Fibroblast of skin of left biceps (primary cell): ENCODE data around the gene CYB5R4.
A peak's percentile ranks its signal among the peaks of the same experiment; 100 is the strongest.

Experiments
- DNase-seq, 2 experiments: peaks; one replicate each; pipeline ENCODE4 v3.0.0-alpha.2; 2013; ENCODE audit warnings: low read depth in 2 of 2

Gene CYB5R4

DNA sequence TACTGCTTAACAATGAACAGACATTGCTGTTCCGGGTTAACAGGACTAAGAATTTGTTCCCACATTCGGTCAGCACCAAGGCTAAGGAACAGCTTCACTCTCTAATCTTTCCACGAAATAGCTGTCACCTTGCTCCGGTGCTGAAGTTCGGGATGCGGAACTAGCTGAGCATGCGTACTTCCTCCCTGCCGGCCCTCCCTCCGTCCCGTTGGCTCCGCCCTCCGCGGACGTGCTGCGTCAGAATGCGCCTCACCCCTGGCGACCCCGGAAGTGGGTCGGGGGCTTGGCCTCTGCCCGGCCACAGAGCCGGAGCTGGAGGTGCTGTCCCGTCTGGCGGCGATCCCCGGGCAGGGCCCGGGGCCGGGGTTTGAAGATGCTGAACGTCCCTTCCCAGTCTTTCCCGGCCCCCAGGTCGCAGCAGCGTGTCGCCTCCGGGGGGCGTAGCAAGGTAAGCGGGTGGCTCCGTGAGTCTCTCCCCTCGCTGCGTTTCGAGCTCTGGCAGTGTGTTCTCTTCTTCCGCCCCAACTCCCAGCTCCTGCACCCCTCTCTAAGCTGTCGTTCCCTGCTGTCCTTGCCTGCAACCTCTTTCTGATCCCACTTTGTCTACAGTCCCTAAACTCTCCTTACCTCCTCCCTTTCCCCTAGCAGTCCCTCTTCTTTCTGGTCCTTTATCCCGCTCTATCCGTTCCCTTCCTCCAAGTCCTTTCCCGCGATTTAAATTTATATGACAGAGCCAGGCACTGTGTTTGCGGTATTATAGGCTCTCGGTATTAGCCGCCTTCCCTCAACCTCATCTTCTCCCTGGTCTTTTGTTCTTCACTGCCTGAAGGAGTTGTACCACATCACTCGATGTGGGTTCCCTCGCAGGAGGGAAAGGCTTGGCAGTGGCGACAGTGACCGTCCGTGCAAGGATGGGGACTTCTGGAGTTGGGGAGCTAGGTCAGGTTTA, at the start of gene CYB5R4:
TSS of gene CYB5R4 (plus strand) at position 280 of the 949 bp plus-strand sequence. CDS start at position 374, 94 bp downstream.
- peak; percentile 86 to 87 for DNase-seq

- no peak for DNase-seq
These were observed 46.9 kb upstream of the CYB5R4 start for GRCh38 chr6:83812595-83812994.

DNA sequence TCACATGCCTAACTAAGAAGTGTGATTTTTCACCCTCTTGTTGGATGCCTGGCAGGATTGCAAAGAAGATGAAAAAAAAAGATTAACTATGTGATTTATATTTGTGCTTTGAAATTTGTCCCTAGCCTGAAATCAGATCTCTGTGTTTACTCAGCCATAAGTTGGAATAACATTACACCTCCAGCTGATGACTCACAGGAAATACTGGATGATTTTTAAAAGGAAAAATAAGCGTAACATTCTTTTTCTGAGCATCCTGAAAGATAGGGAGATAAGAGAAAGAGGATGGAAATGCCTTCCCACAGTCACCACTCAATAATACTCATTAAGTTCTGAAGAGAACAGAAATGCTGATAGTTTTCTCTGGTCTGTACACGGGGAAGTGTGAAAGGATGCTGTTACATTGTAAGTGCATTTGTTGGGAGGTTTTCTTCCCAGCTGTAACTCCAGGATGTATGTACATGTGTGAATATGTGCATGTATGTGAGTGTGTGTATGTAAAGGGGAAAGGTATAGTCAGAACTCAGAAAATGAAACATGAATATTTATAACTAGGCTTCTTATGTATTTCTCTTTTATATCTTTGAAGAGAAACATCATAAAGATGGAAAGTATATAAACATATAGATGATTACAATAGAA, 43.7 kb upstream of the CYB5R4 start:
- DNase-seq = no peak

DNA sequence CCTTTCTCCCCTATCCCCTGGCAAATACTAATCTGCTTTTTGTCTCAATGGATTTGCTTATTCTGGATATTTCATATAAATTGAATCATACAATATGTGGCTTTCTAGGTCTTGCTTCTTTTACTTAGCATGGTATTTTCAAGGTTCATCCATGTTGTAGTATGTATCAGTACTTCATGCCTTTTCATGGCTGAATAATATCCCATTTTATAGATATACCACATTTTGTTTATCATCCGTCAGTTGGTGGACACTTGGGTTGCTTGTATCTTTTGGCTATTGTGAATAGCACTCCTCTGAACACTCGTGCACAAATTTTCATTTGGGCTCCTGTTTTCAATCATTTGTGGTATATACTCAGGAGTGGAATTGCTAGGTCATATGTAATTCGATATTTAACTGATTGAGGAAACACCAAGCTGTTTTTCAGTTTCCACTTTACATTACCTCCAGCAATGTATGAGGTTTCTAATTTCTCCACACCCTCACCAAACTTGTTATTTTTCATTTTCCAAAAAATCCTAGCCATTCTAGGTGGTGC, 36.8 kb upstream of the CYB5R4 start:
- no peak for DNase-seq

DNA sequence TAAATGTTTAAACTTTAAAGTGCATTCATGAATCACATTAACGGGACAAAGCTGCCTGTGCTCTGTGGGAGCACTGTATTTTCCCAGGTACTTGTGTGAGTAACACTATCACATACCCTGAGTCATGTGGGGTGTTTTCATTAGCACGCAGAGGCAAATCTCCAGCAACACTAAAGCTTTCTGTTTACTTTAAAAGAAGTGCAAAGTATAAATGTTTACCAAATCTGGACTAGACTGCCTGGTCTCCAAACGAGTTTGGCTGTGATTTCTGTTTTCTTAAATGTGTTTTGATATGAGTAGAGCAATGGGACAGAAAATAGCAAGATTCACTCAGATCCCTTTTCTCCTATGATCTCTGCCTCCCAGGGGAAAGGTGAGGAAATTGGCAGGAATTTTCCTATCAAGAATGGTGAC, 35.1 kb upstream of the CYB5R4 start:
- no peak for DNase-seq

DNA sequence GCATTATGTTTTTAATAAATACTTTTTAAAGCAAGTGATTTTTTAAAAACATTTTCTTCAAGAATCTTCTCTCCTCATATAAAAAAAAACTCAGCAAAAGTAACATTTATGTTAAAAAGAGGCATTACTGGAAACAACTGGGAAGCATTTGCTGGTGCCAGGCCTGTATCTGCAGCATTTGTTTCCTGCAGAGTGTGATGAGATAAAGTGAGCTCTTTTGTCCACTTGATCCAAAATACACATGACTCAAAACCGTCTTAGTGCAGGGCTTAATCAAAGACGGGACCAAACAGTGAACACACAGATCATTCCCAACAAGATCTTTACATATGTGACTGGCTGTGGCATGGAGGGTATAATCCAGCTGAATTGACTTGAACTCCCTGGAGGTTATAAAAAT, 34.7 kb upstream of the CYB5R4 start:
- DNase-seq = no peak

DNA sequence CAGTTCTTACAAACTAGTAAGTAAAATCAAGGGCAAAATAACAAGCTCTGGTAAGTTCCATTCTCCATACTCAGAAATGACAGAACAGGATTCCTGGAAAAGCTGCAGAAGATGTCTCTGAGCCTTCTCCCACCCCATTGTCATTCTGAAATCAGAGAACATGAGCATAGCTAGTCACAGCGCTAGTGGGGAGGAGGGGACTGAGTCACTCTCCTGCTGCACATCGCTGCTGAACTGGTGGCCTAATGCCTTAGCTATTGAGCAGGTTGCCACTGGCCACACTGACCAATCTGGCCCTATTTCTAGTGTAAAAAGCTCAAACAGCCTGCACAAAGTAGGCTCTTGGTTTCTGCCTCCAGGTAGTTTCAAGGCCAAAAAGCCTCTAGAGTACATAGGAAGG, 32.4 kb upstream of the CYB5R4 start:
- no peak for DNase-seq

DNA sequence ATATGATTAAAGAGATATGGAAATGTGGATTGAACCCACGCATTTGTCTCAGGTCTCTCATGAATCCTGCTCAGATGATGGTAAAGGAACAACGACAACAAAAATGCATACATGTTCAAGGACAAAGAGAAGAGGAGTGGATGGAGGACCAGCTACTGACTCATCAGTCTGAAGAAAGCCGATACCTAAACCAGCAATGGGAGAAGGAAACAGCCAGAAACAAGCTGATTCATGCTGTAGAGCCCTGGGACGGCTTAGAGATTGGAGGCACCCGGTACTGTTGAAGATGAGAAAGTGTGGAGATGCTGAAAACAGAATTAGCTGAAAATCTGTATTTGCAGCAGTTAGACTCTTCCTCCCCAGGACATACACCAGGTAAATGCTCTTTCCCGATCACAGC, 20.8 kb upstream of the CYB5R4 start:
- no peak for DNase-seq

- DNase-seq = no peak
These were observed 15.3 kb upstream of the CYB5R4 start for GRCh38 chr6:83844170-83844569.

- DNase-seq = no peak
These were observed 13.2 kb upstream of the CYB5R4 start for GRCh38 chr6:83846291-83846690.

DNA sequence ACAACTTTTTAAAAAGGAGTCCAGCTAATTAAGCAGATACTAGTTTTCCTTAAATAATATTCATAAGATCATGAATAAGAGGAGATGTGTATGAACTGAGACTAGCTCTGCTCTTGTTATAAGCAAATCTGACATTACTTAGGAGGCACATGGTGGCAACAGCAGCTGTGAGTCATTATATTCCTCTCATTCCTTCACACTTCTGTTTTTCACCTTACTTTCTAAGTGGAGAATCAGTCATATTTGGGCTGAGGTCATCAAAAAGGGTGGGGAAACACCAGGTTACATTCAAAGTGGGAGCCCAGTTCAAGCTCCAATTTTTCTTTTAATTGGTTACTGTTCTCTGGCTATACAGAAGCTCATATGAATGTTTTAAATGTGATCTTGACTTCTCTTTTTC, 12.3 kb upstream of the CYB5R4 start:
- no peak for DNase-seq

GRCh38 chr6:83849127-83849526, 10.4 kb upstream of the CYB5R4 start:
- no peak for DNase-seq

- DNase-seq = no peak
These were observed 9.9 kb upstream of the CYB5R4 start for GRCh38 chr6:83849610-83850009.

DNA sequence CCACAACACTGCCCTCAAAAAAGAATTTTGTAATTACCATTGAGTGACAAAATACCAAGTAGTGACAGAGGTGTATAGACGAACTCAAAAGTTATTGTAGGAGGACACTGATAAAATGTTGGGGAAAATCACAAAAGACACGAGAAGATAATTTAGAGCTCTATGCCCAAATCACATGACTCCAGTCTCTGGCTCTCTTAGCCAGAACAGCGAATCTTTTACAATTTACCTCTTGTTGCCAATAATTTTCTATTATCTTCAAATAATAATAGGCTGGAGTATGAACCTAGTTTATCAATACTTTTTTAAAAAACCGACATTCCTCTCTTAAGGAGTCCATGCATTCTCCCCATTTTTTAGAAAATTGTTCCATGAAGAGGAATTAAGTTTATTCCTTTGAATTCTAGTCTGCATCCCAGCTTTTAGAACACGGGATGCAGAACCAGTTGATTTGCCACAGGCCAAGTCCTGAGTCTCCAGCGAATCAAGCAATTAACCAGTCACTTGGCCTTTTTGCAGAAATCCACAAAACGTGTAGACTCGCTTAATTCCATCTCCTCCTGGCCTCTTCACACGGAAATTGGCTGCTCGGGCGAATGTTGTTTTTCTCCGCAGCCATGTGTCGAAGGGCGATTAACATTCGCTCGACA, 6.8 kb upstream of the CYB5R4 start:
- DNase-seq = no peak

- DNase-seq = no peak
These were observed 6.1 kb upstream of the CYB5R4 start, which contains the start of gene RIPPLY2 for GRCh38 chr6:83853178-83854000. Gene RIPPLY2, plus strand, starts transcription at chr6:83853360. Its CDS starts 57 bp downstream, at chr6:83853417.

DNA sequence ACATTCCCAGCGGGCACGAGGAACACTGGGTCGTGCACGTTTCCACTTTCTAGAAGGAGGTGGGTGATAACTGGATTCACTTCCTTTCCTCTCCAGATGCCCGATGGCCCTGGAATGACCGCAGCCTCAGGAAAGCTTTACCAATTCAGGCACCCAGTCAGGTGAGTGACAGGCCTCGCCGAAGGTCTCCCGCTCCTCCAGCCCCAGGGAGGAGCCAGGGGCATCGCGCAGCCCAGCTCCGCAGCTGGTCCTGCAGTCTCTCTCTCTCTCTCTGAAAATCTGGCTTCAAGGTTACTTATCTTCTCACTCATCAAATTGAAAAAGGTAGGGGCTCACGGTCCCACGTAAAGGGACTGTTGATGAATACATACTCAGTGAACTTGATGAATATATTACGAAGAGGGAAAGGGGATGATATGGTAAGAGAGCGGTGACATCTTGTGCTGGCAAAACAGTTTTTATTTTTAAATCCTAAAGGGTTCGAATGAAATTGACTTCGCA, 5.4 kb upstream of the CYB5R4 start:
- no peak for DNase-seq

GRCh38 chr6:83854766-83855165, 4.7 kb upstream of the CYB5R4 start:
- DNase-seq = no peak

GRCh38 chr6:83860359-83860755, 868 bp downstream of the CYB5R4 start:
- no peak for DNase-seq

DNA sequence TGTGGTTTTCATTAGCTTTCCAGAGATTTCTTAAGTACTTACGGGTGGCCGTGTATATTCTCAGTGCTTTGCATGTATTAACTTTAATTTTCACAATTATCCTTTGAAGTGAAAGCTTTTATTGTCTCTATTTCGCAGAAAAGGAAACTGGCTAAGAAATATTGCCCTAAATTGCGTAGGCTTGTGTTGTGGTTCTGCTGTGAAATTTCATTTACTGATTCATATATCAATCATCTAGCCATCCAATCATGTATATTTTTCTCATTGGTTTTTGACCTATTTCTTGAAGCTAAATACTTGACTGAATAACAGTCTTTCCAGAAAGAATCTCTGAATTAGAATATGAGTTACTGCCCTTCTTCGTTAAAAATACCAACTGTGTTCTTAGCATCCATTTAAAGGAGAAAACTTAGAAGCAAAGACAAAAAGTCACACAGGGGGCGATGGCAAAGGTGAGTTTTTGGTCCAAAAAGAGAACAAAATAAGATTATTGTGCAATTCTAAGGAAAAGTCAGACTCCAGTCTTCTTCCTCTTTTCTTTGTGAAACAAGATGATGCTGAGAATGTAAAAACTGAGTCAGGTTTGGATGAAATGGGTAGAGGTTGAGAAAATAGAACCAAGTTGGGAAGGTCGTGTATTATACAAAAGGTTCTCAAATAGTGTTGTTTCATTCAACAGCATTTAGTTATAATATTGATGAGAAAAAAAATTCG, 1.4 kb downstream of the CYB5R4 start:
- DNase-seq = no peak

GRCh38 chr6:83862776-83863471, 3.4 kb downstream of the CYB5R4 start:
- DNase-seq = no peak
